ENCODE measurements around the gene PLAAT2. TPM values are rescaled to one million over a fixed set of nuclear protein-coding genes. Genes with fewer than 3 reads are reported as not detected.
A peak's percentile ranks its signal among the peaks of the same experiment; 100 is the strongest.

PLAAT2 gene
- total RNA-seq, 2 donors from 2014 or later = not detected

GRCh38 chr11:63599211-63600122, 36.3 kb upstream of the PLAAT2 start:
- DNase-seq = no peak
- Histone ChIP-seq H3K4me1 (ENCODE audit: control insufficient read depth, insufficient read depth, low read length) (no peaks in the 10 kb centered on the region), H3K9ac (ENCODE audit: extremely low read depth, low read length, poor library complexity, severe bottlenecking) (no peak overlapping the region), H3K27ac (ENCODE audit: low read depth, low read length) (no peak overlapping the region), H3K36me3 (ENCODE audit: control insufficient read depth, insufficient read depth, low read length) (peaks cover 5% of the 10 kb centered on the region), H3K27me3 (ENCODE audit: control insufficient read depth, insufficient read depth, low read length, poor library complexity, severe bottlenecking) (no peaks in the 10 kb centered on the region), H3K9me3 (ENCODE audit: control insufficient read depth, low read length) (peaks cover 6% of the 10 kb centered on the region), H3K4me3 (ENCODE audit: low read length) (no peak overlapping the region)
- Mint-ChIP-seq H3K9me3 (peaks cover 20% of the 10 kb centered on the region), H3K27ac (no peak overlapping the region), H3K36me3 (ENCODE audit: low read depth) (peaks cover 25% of the 10 kb centered on the region), H3K27me3 (ENCODE audit: insufficient read depth) (no peaks in the 10 kb centered on the region), H3K4me3 (no peak overlapping the region), H3K4me1 (peaks cover 3% of the 10 kb centered on the region)
- WGBS, 2 experiments (ENCODE audit: insufficient coverage in 1 of 2, insufficient read length in 1 of 2) = 92% methylated on average over 2 to 7 of the region's 7 CpGs
- TF ChIP-seq, protein P1, sequence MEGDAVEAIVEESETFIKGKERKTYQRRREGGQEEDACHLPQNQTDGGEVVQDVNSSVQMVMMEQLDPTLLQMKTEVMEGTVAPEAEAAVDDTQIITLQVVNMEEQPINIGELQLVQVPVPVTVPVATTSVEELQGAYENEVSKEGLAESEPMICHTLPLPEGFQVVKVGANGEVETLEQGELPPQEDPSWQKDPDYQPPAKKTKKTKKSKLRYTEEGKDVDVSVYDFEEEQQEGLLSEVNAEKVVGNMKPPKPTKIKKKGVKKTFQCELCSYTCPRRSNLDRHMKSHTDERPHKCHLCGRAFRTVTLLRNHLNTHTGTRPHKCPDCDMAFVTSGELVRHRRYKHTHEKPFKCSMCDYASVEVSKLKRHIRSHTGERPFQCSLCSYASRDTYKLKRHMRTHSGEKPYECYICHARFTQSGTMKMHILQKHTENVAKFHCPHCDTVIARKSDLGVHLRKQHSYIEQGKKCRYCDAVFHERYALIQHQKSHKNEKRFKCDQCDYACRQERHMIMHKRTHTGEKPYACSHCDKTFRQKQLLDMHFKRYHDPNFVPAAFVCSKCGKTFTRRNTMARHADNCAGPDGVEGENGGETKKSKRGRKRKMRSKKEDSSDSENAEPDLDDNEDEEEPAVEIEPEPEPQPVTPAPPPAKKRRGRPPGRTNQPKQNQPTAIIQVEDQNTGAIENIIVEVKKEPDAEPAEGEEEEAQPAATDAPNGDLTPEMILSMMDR (conservative IDR thresholded peaks at IDR 0.05) = no peak

- Mint-ChIP-seq H3K36me3 (ENCODE audit: low read depth) (peaks cover 25% of the 10 kb centered on the region), H3K4me1 (peaks cover 3% of the 10 kb centered on the region), H3K27me3 (ENCODE audit: insufficient read depth) (no peaks in the 10 kb centered on the region), H3K9me3 (peaks cover 20% of the 10 kb centered on the region), H3K4me3 (no peak overlapping the region), H3K27ac (no peak overlapping the region)
- Histone ChIP-seq H3K4me3 (ENCODE audit: low read length) (no peak overlapping the region), H3K36me3 (ENCODE audit: control insufficient read depth, insufficient read depth, low read length) (peaks cover 5% of the 10 kb centered on the region), H3K9ac (ENCODE audit: extremely low read depth, low read length, poor library complexity, severe bottlenecking) (no peak overlapping the region), H3K27ac (ENCODE audit: low read depth, low read length) (no peak overlapping the region), H3K9me3 (ENCODE audit: control insufficient read depth, low read length) (peaks cover 6% of the 10 kb centered on the region), H3K27me3 (ENCODE audit: control insufficient read depth, insufficient read depth, low read length, poor library complexity, severe bottlenecking) (no peaks in the 10 kb centered on the region), H3K4me1 (ENCODE audit: control insufficient read depth, insufficient read depth, low read length) (no peaks in the 10 kb centered on the region)
- TF ChIP-seq, protein P1 (conservative IDR thresholded peaks at IDR 0.05) = no peak
- no peak for DNase-seq
- WGBS, 2 experiments (ENCODE audit: insufficient coverage in 1 of 2, insufficient read length in 1 of 2) = 88 to 89% methylated on average over 1 to 4 of the region's 4 CpGs
Observed at GRCh38 chr11:63598556-63598955, 35.4 kb upstream of the PLAAT2 start.

- no peak overlapping the region for H3K27ac Mint-ChIP-seq
- Histone ChIP-seq H3K36me3 (ENCODE audit: control insufficient read depth, insufficient read depth, low read length) (peaks cover 5% of the 10 kb centered on the region), H3K27me3 (ENCODE audit: control insufficient read depth, insufficient read depth, low read length, poor library complexity, severe bottlenecking) (no peaks in the 10 kb centered on the region), H3K4me3 (ENCODE audit: low read length) (no peak overlapping the region), H3K9me3 (ENCODE audit: control insufficient read depth, low read length) (peaks cover 6% of the 10 kb centered on the region), H3K4me1 (ENCODE audit: control insufficient read depth, insufficient read depth, low read length) (no peaks in the 10 kb centered on the region), H3K9ac (ENCODE audit: extremely low read depth, low read length, poor library complexity, severe bottlenecking) (no peak overlapping the region), H3K27ac (ENCODE audit: low read depth, low read length) (no peak overlapping the region)
- peaks cover 20% of the 10 kb centered on the region for H3K9me3 Mint-ChIP-seq
- 85 to 89% methylated on average over 4 of the region's 4 CpGs for WGBS, 2 experiments (ENCODE audit: insufficient coverage in 1 of 2, insufficient read length in 1 of 2)
- H3K4me3 Mint-ChIP-seq = no peak overlapping the region
- peak; percentile 7 for DNase-seq
- H3K36me3 Mint-ChIP-seq (ENCODE audit: low read depth) = peaks cover 37% of the 10 kb centered on the region
- H3K4me1 Mint-ChIP-seq = no peaks in the 10 kb centered on the region
- TF ChIP-seq, protein P1 (conservative IDR thresholded peaks at IDR 0.05) = no peak
- no peaks in the 10 kb centered on the region for H3K27me3 Mint-ChIP-seq (ENCODE audit: insufficient read depth)
Observed at GRCh38 chr11:63595296-63595695, 32.1 kb upstream of the PLAAT2 start.

Measured in endodermal cell (in vitro differentiated cells).